Gastrocnemius medialis (tissue), 4 donors: ENCODE results near the gene GSTM4. TPM values are rescaled to one million over a fixed set of nuclear protein-coding genes. Genes with fewer than 3 reads are reported as not detected.
"Not testable (repeated sequence)": the region's sequence is repeated elsewhere in the genome, so short reads cannot be mapped to it uniquely, and the experiment has no call there.

ENCODE experiments used
- ATAC-seq, 2 donors: fragments of 150-250 bp; one replicate each; pipeline ENCODE4 v1.9.1; 2016
- DNase-seq, 2 donors: peaks; one replicate each; pipeline ENCODE4 v3.0.0-alpha.2; 2019
- H3K27ac ChIP-seq, 4 donors: fragments of 200-600 bp; sonication (generic); 1 replicate in 1 of 4; 2 replicates in 3 of 4; pipeline ENCODE4 v1.5.1; 2016 to 2018; ENCODE audit warnings: mild to moderate bottlenecking in 2 of 4, moderate library complexity in 1 of 4
- H3K27me3 ChIP-seq, 3 donors: fragments of 200-600 bp; sonication (generic) in 2 of 3; 1 replicate in 1 of 3; 2 replicates in 2 of 3; pipeline versions ENCODE4 v1.5.1 to v1.6.0; 2016 to 2019; ENCODE audit warnings: mild to moderate bottlenecking in 1 of 3, moderate library complexity in 1 of 3
- H3K36me3 ChIP-seq, 2 donors: fragments of 200-600 bp; sonication (generic) in 1 of 2; one replicate each; pipeline ENCODE4 v1.5.1; 2017 to 2018
- H3K4me1 ChIP-seq, 2 donors: fragments of 200-600 bp; sonication (generic) in 1 of 2; one replicate each; pipeline ENCODE4 v1.5.1; 2016 to 2017; ENCODE audit warnings: mild to moderate bottlenecking in 2 of 2
- H3K4me3 ChIP-seq, 4 donors: fragments of 200-600 bp; sonication (generic) in 3 of 4; 1 replicate in 1 of 4; 2 replicates in 3 of 4; pipeline ENCODE4 v1.5.1; 2016 to 2019; ENCODE audit warnings: mild to moderate bottlenecking in 2 of 4
- H3K9me3 ChIP-seq, 3 donors: fragments of 200-600 bp; sonication (generic) in 2 of 3; 1 replicate in 1 of 3; 2 replicates in 2 of 3; pipeline ENCODE4 v1.5.1; 2016 to 2019
- CTCF ChIP-seq, 5 experiments: fragments of 450-650 bp in 3 of 5; fragments of 200-600 bp in 2 of 5; sonication (generic) in 2 of 5; IDR thresholded peaks in 4 of 5; conservative IDR thresholded peaks in 1 of 5; 1 replicate in 4 of 5; 2 replicates in 1 of 5; pipeline ENCODE4 v1.5.1; 2016 to 2019; ENCODE audit warnings: antibody characterized with exemption in 5 of 5, mild to moderate bottlenecking in 3 of 5, moderate library complexity in 3 of 5
- POLR2A ChIP-seq, 2 donors: fragments of 450-650 bp; IDR thresholded peaks; one replicate each; pipeline ENCODE4 v1.6.1; 2017; ENCODE audit warnings: antibody characterized with exemption in 2 of 2, mild to moderate bottlenecking in 2 of 2, moderate library complexity in 2 of 2
- in situ Hi-C, 4 donors: fragments of 200-750 bp; cut with MboI; loops; one replicate each; pipeline versions ENCODE4 v1.15.0 to v1.8.0; 2017; ENCODE audit warnings: low sequenced_read_pairs in 4 of 4
- intact Hi-C: fragments of 100-400 bp; cut with DNase I; formaldehyde crosslinking; loops from one replicate; pipeline ENCODE4 v1.15.1; 2023; ENCODE audit warnings: low total_unique reads
- total RNA-seq, 4 donors: library from RNA; depleted of rRNA; stranded (reverse); fragments of >200 nt; gene quantifications; one replicate each; pipeline versions ENCODE4 v1.1.0 to v1.2.3, GENCODE V29; 2016

The GSTM4 gene
- total RNA-seq, 4 donors from 2014 or later, result 18.1 to 28.9 (median 25.0) TPM

GRCh38 chr1:109659145-109659544, 3.2 kb downstream of the GSTM4 start:
- H3K4me1 ChIP-seq, result peaks cover 14 to 23% of the 10 kb centered on the region in 2 donors
- peak overlapping the region in 1 of 4 donors; percentile 90 for H3K27ac ChIP-seq
- TF ChIP-seq POLR2A (IDR thresholded peaks at IDR 0.05), result no peak
- no peaks in the 10 kb centered on the region for H3K9me3 ChIP-seq
- ATAC-seq (no peak), DNase-seq (no peak)
- H3K4me3 ChIP-seq, result no peak overlapping the region
- no peaks in the 10 kb centered on the region for H3K27me3 ChIP-seq
- H3K36me3 ChIP-seq, result peaks cover 0 to 2% of the 10 kb centered on the region in 2 donors
- intact Hi-C loops (no loop called here), in situ Hi-C loops (loop anchor here in 3 of 4 donors (10.0 kb wide), 1 partner anchor 114 kb away; the partner anchor contains the start of gene GNAI3 (in 3 of the 3))

- peaks cover 0 to 2% of the 10 kb centered on the region in 2 donors for H3K36me3 ChIP-seq
- ATAC-seq, result no peak
- TF ChIP-seq POLR2A (IDR thresholded peaks at IDR 0.05), result no peak
- no peak for TF ChIP-seq CTCF (IDR thresholded peaks at IDR 0.05 in 4 of 5, conservative IDR thresholded peaks at IDR 0.05 in 1 of 5)
- in situ Hi-C loops, result loop anchor here in 3 of 4 donors (10.0 kb wide), 2 partner anchors 115 to 325 kb away; partner anchors contain the start of genes GNAI3 (in 3 of the 3) and AHCYL1 (in 1 of the 3)
- no peaks in the 10 kb centered on the region for H3K27me3 ChIP-seq
- intact Hi-C loops, result no loop called here
- no peaks in the 10 kb centered on the region for H3K9me3 ChIP-seq
- no peak for DNase-seq
- peaks cover 9 to 16% of the 10 kb centered on the region in 2 donors for H3K4me1 ChIP-seq
- no peak overlapping the region for H3K4me3 ChIP-seq
- no peak overlapping the region for H3K27ac ChIP-seq
These were observed 4.2 kb downstream of the GSTM4 start for GRCh38 chr1:109659997-109660690.

- H3K4me3 ChIP-seq, ATAC-seq, intact Hi-C loops, H3K36me3 ChIP-seq, DNase-seq, H3K27ac ChIP-seq, H3K9me3 ChIP-seq, H3K27me3 ChIP-seq: not testable (repeated sequence)
- in situ Hi-C loops, result loop anchor here in 1 of 4 donors (10.0 kb wide), 1 partner anchor 324 kb away; the partner anchor contains the start of gene AHCYL1
- peaks cover 5 to 13% of the 10 kb centered on the region in 2 donors for H3K4me1 ChIP-seq
These were observed 4.8 kb downstream of the GSTM4 start for GRCh38 chr1:109660691-109661026.

- Histone ChIP-seq H3K27ac (no peak overlapping the region), H3K36me3 (peaks cover 0 to 2% of the 10 kb centered on the region in 2 donors), H3K27me3 (no peaks in the 10 kb centered on the region), H3K9me3 (no peaks in the 10 kb centered on the region), H3K4me1 (peaks cover 4 to 13% of the 10 kb centered on the region in 2 donors), H3K4me3 (no peak overlapping the region)
- DNase-seq, result no peak
- in situ Hi-C loops, result loop anchor here in 1 of 4 donors (10.0 kb wide), 1 partner anchor 323 kb away; the partner anchor contains the start of gene AHCYL1
- no peak for ATAC-seq
- TF ChIP-seq CTCF (IDR thresholded peaks at IDR 0.05 in 4 of 5, conservative IDR thresholded peaks at IDR 0.05 in 1 of 5) (no peak), POLR2A (IDR thresholded peaks at IDR 0.05) (no peak)
- intact Hi-C loops, result no loop called here
These were observed 5.5 kb downstream of the GSTM4 start for GRCh38 chr1:109661391-109661790.

GRCh38 chr1:109664671-109665070, 8.8 kb downstream of the GSTM4 start:
- Histone ChIP-seq H3K36me3 (peaks cover 0 to 2% of the 10 kb centered on the region in 2 donors), H3K9me3 (no peaks in the 10 kb centered on the region), H3K27me3 (no peaks in the 10 kb centered on the region), H3K4me1 (peaks cover 6 to 16% of the 10 kb centered on the region in 2 donors), H3K4me3 (no peak overlapping the region), H3K27ac (peak overlapping the region; percentile 27 to 66 (median 42))
- TF ChIP-seq POLR2A (IDR thresholded peaks at IDR 0.05) (no peak), CTCF (IDR thresholded peaks at IDR 0.05 in 4 of 5, conservative IDR thresholded peaks at IDR 0.05 in 1 of 5) (no peak)
- no peak for DNase-seq
- no peak for ATAC-seq
- intact Hi-C loops, result no loop called here
- in situ Hi-C loops, result loop anchor here in 1 of 4 donors (10.0 kb wide), 1 partner anchor 320 kb away; the partner anchor contains the start of gene AHCYL1
